ENCODE results near the gene MRGPRE. TPM values are rescaled to one million over a fixed set of nuclear protein-coding genes. Genes with fewer than 3 reads are reported as not detected.

The MRGPRE gene
- total and polyA plus RNA-seq, 3 experiments from 2014 or later, result not detected

DNA sequence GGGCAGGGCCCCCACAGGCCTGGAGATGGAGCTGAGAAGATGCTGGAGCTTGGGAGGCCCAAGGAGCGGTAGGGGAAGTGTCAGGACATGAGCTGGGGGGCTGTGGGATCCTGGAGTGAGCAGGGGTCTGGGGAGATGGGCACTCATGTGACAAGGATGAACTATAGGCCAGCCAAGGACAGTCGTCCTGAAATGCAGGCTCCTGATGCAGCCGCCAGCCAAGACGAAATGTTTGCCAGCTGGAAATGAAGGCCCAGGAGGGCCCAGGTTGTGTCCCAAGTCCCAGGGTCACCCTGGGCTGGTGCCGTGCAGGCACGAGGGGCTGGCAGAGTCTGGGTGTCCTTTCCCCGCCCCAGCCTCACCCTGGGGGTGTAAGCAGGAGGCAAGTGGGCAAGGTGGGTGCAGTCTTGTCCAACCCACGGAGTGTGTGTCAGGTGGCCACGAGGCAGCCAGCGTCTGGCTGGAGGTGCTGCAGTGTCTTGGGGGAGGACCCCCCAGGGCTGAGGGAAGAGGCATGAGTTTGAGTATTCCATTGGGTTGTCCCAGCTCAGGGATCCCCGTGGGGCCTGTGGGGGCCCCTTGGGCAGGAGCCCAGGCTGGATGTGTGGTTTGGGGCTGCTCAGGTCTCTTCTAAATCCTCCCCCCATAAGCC lies 35.0 kb downstream of the MRGPRE start:
- Mint-ChIP-seq H3K4me1 (no peaks in the 10 kb centered on the region), H3K27ac (no peak overlapping the region), H3K9me3 (no peaks in the 10 kb centered on the region), H3K4me3 (no peak overlapping the region), H3K27me3 (peaks cover 9 to 10% of the 10 kb centered on the region in 2 donors), H3K36me3 (no peaks in the 10 kb centered on the region)
- ChIA-PET CTCF (no interaction called here), POLR2A (no interaction called here)
- H3K27ac ChIP-seq (ENCODE audit: low read depth, low read length), result no peak overlapping the region
- DNase-seq, result peak in 1 of 5 donors; percentile 35
- no peaks in the 10 kb centered on the region for H3K9me3 ChIP-seq (ENCODE audit: low read length)
- no peak overlapping the region for H3K4me3 ChIP-seq (ENCODE audit: low read length)
- no peaks in the 10 kb centered on the region for H3K4me1 ChIP-seq (ENCODE audit: insufficient read depth, low read length)
- no peaks in the 10 kb centered on the region for H3K36me3 ChIP-seq (ENCODE audit: insufficient read depth, low read length)
- H3K27me3 ChIP-seq (ENCODE audit: insufficient read depth, low read length, poor library complexity, severe bottlenecking), result no peaks in the 10 kb centered on the region

DNA sequence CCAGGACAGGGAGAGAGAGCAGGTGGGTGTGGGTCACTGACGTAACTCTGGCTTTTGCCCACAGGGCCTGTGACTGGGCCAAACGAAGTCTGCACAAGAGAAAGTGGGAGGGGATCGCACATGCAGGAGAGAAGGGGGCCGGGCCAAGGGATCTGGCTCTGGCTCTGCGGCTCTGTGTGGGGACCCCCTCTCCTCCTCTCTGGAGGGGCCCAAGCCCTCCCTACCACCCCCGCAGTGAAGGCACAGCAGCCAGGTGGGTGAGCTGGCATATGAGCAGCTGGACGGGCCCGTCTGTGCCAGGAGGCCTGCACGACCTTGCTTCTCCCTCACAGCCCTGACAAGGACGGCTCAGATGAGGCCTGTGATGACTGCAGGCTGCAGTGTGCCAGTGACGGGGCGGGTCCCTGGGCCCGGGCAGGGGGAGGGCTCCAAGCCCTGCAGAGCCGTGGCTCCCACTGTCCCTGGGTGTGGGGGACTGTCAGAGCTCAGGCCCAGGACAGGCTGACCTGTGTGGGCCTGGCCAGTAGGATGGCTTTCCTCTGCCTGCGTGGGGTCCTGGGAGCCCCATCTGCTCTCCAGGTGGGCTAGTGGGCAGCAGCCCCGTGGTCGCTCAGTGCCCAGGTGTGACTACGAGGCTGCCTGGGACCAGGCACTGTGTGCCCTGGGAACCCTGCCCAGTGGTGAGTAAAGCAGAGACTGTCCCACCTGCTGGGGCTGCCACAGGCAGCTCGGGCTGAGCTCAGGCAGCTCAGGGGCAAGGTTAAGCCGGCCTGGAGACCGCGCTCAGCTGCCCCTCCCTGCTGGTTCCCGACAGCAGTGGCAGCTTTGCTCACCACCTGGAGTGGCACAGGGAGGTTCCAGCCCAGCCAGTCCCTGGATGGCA lies 35.8 kb downstream of the MRGPRE start:
- H3K36me3 Mint-ChIP-seq, result no peaks in the 10 kb centered on the region
- H3K27ac Mint-ChIP-seq, result no peak overlapping the region
- no peaks in the 10 kb centered on the region for H3K27me3 ChIP-seq (ENCODE audit: insufficient read depth, low read length, poor library complexity, severe bottlenecking)
- peak in 1 of 5 donors; percentile 39 for DNase-seq
- no peaks in the 10 kb centered on the region for H3K4me1 ChIP-seq (ENCODE audit: insufficient read depth, low read length)
- no peak overlapping the region for H3K27ac ChIP-seq (ENCODE audit: low read depth, low read length)
- no peaks in the 10 kb centered on the region for H3K9me3 ChIP-seq (ENCODE audit: low read length)
- ChIA-PET POLR2A (no interaction called here), CTCF (no interaction called here)
- H3K9me3 Mint-ChIP-seq, result no peaks in the 10 kb centered on the region
- H3K4me1 Mint-ChIP-seq, result no peaks in the 10 kb centered on the region
- H3K27me3 Mint-ChIP-seq, result peaks cover 4 to 6% of the 10 kb centered on the region in 2 donors
- no peak overlapping the region for H3K4me3 ChIP-seq (ENCODE audit: low read length)
- no peak overlapping the region for H3K4me3 Mint-ChIP-seq
- no peaks in the 10 kb centered on the region for H3K36me3 ChIP-seq (ENCODE audit: insufficient read depth, low read length)

DNA sequence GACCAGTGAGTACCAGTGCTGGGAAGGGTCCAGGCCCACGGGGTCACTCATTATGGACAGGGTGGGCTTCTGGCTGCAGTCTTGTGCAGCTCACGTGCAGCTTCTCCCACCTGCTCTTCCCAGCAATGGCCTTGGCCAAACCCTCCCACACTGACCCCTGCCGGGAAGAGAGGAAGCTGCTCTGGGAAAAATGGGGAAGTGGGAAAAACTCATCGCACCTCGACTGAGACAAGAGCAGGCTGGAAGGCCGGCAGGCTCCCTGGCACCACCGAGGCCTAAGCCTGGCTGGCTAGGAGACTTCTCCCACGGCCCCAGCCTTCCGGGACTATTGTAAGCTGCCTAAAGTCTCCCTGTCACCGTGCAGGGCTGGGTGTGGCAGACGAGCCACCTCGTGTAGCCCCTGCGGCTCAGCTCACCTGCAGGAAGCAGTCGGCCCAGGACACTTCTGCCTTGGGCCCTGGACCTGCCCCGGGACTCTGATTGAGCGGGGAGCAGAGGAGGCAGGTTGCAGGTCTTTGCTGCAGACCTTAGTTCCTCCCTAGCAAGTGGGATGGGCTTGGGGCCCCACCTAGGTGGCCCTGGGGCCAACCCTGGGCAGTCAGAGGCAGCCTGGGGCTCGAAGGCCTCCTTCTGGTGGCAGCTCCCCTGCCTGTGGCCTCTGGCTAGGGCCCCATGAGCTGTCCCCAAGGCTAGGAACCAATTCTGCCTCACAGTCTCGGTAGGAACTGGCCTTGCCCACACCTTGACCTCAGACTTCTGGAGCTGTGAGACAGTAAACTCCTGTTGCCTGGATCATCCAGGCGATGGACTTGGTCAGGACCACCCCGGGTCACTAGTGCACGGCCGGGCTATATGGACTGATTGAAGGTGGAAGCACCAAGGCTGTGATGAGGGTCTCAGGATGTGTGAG lies 36.7 kb downstream of the MRGPRE start:
- Mint-ChIP-seq H3K4me3 (no peak overlapping the region), H3K4me1 (no peaks in the 10 kb centered on the region), H3K27ac (no peak overlapping the region), H3K36me3 (no peaks in the 10 kb centered on the region), H3K9me3 (no peaks in the 10 kb centered on the region), H3K27me3 (peaks cover 4 to 6% of the 10 kb centered on the region in 2 donors)
- Histone ChIP-seq H3K36me3 (ENCODE audit: insufficient read depth, low read length) (no peaks in the 10 kb centered on the region), H3K4me1 (ENCODE audit: insufficient read depth, low read length) (no peaks in the 10 kb centered on the region), H3K27me3 (ENCODE audit: insufficient read depth, low read length, poor library complexity, severe bottlenecking) (no peaks in the 10 kb centered on the region), H3K4me3 (ENCODE audit: low read length) (no peak overlapping the region), H3K27ac (ENCODE audit: low read depth, low read length) (no peak overlapping the region), H3K9me3 (ENCODE audit: low read length) (no peaks in the 10 kb centered on the region)
- POLR2A ChIA-PET, result no interaction called here
- CTCF ChIA-PET, result no interaction called here
- peak in 1 of 5 donors; percentile 30 for DNase-seq

DNA sequence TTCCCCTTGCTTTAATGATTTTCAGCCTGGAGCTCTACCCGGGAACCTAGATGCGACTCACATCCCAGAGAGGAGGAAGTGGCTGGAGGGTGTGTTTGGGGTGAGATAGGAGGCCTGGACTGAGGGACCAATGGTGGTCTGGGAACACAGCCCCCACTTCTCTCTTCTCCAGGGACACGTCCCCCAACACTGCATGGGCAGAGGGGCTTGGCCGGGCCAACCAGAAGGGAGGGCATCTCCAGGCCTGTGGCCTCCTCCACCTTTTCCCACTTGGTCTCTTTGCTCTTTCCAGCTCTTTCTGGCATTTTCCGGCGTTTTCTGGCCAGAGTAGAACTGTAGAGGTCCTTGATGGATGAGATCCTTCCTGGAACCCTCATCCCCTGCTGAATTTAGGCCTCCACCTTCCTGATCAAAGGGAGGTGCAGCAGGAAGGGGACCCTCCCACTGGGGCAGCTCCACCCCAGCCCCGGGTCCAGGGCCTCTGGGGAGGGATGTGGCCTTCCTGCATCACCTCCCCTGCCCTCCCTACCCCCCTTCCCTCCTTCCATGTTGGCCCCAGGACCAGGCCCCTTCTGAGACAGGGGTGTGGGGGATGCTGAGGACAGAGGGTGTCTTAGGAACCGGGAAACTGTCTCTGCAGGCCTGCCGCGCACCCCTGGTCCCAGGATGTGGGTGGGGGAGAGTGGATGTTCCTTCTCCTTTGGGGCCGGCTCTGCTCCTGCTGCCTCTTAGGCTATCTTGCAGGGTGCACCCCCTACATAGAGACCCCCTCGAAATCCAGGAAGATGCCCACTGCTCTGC lies 38.0 kb downstream of the MRGPRE start:
- H3K4me3 Mint-ChIP-seq, result no peak overlapping the region
- POLR2A ChIA-PET, result no interaction called here
- H3K9me3 Mint-ChIP-seq, result no peaks in the 10 kb centered on the region
- H3K27me3 ChIP-seq (ENCODE audit: insufficient read depth, low read length, poor library complexity, severe bottlenecking), result no peaks in the 10 kb centered on the region
- peaks cover 4% of the 10 kb centered on the region in 2 donors for H3K27me3 Mint-ChIP-seq
- H3K9me3 ChIP-seq (ENCODE audit: low read length), result no peaks in the 10 kb centered on the region
- H3K4me1 ChIP-seq (ENCODE audit: insufficient read depth, low read length), result no peaks in the 10 kb centered on the region
- no peak overlapping the region for H3K4me3 ChIP-seq (ENCODE audit: low read length)
- no peaks in the 10 kb centered on the region for H3K4me1 Mint-ChIP-seq
- no peak overlapping the region for H3K27ac ChIP-seq (ENCODE audit: low read depth, low read length)
- DNase-seq, result peak in 1 of 5 donors; percentile 29
- CTCF ChIA-PET, result no interaction called here
- no peak overlapping the region for H3K27ac Mint-ChIP-seq
- no peaks in the 10 kb centered on the region for H3K36me3 ChIP-seq (ENCODE audit: insufficient read depth, low read length)
- H3K36me3 Mint-ChIP-seq, result no peaks in the 10 kb centered on the region

DNA sequence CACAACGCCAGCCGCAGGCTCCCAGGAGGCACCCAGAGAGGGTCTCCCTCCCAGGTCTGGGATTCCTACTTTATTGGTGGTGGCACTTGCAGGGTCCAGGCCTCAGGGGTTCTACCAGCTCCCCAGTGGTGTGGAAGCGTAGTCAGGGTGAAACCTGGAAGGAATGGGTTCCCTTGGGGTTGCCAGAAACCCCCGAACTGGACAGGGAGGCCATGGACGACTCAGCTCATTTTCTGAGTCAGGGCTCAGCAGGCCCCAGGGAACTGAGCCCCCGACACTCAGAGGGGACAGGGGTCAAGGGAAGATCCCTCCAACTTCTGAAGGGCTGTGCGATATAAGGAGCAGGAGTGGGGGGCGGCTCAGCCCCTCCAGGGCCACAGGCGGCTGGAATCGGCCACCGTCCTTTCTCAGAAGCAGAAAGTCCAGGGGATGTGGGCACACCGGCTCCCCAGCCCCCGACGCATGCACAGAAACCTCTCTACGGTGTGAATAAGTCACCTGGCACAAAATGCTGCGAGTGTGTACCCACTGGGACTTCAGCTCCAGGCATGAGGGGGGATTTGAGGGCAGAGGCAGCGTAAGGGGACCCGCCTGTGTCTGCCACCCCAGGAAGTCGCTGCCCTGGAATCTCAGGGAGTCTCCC lies 38.7 kb downstream of the MRGPRE start:
- H3K27me3 Mint-ChIP-seq, result peaks cover 2 to 4% of the 10 kb centered on the region in 2 donors
- DNase-seq, result peak in 1 of 5 donors; percentile 44
- Histone ChIP-seq H3K4me3 (ENCODE audit: low read length) (no peak overlapping the region), H3K27ac (ENCODE audit: low read depth, low read length) (no peak overlapping the region), H3K27me3 (ENCODE audit: insufficient read depth, low read length, poor library complexity, severe bottlenecking) (no peaks in the 10 kb centered on the region), H3K36me3 (ENCODE audit: insufficient read depth, low read length) (no peaks in the 10 kb centered on the region), H3K9me3 (ENCODE audit: low read length) (no peaks in the 10 kb centered on the region), H3K4me1 (ENCODE audit: insufficient read depth, low read length) (no peaks in the 10 kb centered on the region)
- H3K27ac Mint-ChIP-seq, result no peak overlapping the region
- no peak overlapping the region for H3K4me3 Mint-ChIP-seq
- ChIA-PET CTCF (no interaction called here), POLR2A (no interaction called here)
- H3K36me3 Mint-ChIP-seq, result no peaks in the 10 kb centered on the region
- H3K4me1 Mint-ChIP-seq, result no peaks in the 10 kb centered on the region
- no peaks in the 10 kb centered on the region for H3K9me3 Mint-ChIP-seq

DNA sequence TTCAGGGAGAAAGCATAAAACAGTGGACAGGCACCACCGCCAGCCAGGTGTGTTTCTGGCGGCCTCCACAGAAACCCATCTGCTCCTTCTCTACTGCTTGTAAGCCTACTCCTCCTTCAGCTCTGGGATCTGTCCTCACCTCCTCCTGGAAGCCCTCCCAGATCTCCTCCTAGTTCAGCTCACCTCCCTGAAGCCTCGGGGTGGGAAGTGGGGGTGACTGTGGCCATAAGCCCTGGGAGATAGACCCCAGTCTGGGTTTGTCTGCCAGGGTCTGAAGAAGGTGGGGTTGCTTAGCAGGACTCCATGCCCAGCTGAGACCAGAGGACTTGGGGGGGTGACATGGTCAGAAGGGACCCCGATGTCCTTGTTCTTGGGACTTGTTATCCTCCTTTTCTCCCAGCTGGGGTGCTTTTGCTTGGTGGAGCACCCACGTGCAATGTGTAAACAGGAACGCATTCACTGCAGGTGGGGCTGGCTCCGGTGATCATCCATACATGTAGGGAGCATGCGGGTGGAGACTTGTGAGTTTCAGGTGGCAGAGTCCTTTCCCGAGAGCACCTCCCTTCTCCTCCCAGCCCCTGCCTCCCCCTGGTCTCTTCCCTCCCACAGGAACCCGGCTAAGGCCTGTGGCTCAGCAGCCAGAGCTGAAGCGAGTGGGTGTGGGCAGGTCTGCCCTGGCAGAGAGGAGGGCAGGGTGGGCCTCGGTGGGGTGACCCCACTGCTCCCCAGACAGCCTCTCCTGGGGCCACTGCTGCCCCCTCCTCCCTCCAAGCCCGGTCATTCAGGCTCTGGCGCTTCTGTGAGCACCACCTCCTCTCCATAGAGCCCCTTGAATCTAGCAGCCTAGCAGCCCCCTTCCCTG lies 39.5 kb downstream of the MRGPRE start:
- H3K4me3 ChIP-seq (ENCODE audit: low read length), result no peak overlapping the region
- no peak overlapping the region for H3K4me3 Mint-ChIP-seq
- no peaks in the 10 kb centered on the region for H3K36me3 Mint-ChIP-seq
- H3K27me3 Mint-ChIP-seq, result peaks cover 3 to 4% of the 10 kb centered on the region in 2 donors
- H3K27ac Mint-ChIP-seq, result peak overlapping the region in 1 of 8 donors; percentile 87
- no peaks in the 10 kb centered on the region for H3K9me3 ChIP-seq (ENCODE audit: low read length)
- H3K27me3 ChIP-seq (ENCODE audit: insufficient read depth, low read length, poor library complexity, severe bottlenecking), result no peaks in the 10 kb centered on the region
- H3K9me3 Mint-ChIP-seq, result no peaks in the 10 kb centered on the region
- ChIA-PET POLR2A (no interaction called here), CTCF (no interaction called here)
- H3K4me1 ChIP-seq (ENCODE audit: insufficient read depth, low read length), result no peaks in the 10 kb centered on the region
- H3K36me3 ChIP-seq (ENCODE audit: insufficient read depth, low read length), result no peaks in the 10 kb centered on the region
- no peak overlapping the region for H3K27ac ChIP-seq (ENCODE audit: low read depth, low read length)
- no peaks in the 10 kb centered on the region for H3K4me1 Mint-ChIP-seq
- peak in 1 of 5 donors; percentile 24 for DNase-seq

Measured in CD8-positive, alpha-beta memory T cell (primary cell).